ENCODE results near the gene RSBN1L.

RSBN1L gene

DNA sequence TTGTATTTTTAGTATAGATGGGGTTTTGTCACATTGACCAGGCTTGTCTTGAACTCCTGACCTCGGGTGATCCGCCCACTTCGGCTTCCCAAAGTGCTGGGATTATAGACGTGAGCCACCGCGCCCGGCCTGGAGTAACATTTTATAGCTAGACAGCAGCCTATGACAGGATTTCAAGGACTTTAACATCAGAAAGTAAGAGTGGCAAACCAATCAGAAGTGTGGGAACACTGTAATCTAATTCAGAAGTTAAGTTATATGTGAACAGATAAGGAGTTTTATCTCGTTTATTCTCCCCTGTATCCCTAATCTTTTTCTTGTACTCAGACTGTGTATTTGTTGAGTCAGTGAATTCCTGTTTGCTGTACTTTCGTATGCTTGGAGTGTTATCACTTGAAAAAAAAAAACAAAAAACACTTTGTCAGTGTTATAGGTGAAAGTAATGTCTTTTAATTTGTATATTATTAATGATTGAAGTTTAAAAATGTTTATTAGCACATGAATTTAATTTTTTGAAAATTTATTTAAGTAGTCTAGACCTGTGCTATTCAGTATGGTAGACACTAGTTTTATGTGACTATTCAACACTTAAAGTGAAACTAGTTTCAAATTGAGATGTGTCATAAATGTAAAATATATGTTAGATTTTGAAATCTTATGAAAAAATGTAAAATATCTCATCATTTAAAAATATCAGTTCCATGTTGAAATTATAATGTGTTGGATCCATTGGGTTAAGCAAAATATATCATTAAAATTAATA is 38.6 kb downstream of the RSBN1L start:
- no peak for DNase-seq

DNA sequence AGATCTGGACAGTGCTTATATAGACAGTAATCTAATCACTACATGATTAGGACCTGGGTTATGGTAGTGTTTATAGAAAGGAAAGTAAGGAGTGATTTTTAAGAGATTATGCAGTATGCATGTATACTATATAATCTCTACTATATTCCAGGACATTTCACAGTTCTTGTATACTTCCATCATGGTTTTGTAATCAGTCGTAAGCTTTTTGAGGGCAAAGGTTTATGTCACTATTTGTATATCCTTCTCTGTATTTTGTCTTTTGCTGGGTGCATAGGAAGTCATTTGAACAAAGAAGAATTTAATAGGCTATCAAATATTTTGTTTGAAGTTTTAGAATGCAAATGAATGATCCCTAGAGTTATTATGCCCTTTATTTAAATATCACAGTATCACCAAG is 39.2 kb downstream of the RSBN1L start:
- DNase-seq = no peak

DNA sequence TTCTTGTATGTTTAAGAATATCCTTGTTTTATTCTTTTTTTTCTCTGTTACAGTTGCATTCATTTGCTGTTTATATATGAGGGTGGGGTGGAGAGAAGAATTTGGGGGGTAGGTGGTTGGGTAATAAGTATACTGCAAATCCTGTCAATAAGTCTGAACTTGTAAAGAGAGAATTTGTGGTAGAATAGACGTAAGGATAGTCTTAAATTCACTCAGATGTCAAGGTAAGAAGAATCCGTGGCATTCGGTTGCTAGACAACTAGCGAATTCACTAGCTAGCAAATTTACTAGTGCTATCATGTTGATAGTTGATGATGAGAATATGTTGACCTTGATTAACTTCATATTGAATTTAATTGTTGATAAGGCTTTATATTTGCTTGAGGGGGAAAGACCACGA is 40.7 kb downstream of the RSBN1L start:
- no peak for DNase-seq

DNA sequence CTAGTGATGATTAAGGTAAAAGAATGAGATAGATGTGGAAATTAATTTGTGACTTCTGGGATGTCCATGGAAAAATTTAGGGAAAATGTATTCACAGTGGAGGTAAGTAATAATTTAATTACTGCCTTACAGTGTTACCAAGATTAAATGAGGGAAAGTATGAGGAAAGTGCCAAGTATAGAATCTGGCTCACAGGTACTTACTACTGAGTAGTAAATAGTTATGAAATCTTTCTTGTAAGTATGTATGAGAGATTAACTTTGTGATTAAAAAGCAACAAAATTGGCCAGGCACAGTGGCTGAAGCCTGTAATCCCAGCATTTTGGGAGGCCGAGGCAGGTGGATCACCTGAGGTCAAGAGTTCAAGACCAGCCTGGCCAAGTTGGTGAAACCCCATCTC is 42.1 kb downstream of the RSBN1L start:
- no peak for DNase-seq

DNA sequence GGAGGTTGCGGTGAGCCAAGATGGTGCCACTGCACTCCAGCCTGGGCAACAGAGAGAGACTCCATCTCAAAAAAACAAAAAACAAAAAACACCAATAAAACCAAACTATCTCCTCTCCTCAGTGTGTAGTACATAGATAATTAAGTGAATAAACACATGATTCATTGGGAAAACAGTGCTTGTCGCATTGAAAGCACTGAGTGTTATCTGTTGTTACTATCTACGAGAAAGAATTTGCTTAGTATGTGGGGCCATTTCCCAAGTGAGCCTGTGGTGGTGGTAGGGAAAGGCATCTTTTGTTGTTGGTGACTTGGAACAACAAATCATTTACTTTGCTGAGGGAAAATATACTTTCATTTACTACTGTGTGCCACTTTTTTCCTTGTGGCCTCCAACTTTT is 42.6 kb downstream of the RSBN1L start:
- DNase-seq = no peak

DNA sequence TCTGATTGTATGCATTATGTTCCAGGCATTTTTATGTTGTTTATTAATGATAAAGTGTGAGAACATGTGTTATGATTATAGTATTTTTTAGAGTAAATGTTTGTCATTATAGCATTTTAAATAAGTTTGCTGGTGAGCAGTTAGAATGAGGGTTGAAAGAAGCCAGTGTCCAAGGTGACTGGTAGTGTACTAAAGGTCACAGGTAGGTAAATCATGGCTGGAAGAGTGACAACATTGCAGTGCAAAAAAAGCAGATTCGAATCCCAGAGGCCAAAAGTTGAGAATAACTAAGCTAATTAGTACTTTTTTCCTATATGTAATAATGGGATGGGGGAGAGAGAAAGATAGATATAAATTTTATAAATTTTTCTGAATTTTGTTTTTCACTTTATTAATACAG is 44.0 kb downstream of the RSBN1L start:
- DNase-seq = no peak

DNA sequence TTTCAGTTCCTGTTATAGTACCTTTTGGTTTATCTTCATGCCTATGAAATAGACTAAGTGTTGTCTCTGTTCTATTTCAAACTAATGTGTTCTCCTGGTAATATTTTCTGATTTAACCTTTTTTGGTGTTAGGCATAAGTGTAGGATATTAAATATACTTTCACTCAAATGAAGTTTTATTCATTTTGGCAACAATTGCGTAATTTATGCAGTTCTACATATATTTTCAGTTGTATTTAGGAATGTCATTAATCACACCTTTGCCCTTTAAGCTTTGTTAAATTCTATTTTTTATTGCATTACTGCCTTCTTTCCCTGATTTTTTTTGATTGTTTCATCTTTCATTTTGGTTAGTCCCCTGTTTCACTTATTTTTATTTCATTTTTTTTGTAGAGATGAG is 47.3 kb downstream of the RSBN1L start:
- DNase-seq = no peak

DNA sequence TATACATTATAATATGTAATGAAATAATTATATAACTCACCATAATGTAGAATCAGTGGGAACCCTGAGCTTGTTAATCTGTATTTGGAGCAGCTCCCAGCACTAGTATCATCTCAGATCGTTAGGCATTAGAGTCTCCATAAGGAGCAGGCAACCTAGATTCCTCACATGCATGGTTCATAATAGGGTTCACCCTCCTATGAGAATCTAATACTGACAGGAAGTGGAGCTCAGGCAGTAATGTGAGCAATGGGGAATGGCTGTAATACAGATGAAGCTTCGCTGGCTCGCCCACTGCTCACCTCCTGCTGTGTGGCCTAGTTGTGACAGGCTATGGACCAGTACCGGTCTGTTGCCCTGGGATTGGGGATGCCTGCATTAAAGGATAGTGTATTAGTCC is 49.5 kb downstream of the RSBN1L start:
- DNase-seq = no peak

DNA sequence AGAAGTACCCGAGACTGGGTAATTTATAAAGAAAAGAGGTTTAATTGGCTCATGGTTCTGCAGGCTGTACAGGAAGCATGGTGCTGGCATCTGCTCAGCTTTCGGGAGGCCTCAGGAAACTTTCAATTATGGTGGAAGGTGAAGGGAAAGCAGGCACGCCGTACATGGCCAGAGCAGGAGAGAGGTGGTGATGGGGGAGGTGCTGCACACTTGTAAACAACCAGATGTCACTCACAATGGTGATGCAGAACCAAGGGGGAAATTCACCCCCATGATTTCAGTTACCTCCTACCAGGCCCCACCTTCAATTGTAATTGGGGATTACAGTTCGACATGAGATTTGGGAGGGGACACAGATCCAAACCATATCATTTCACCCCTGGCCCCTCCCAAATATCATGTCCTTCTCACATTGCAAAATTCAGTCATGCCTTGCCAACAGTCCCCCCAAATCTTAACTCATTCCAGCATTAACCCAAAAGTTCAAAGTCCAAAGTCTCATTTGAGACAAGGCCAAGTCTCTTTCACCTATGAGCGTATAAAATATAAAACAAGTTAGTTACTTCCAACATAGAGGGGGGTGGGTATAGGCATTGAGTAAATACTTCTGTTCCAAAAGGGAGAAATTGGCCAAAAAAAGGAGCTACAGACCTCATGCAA is 50.0 kb downstream of the RSBN1L start:
- DNase-seq = no peak

DNA sequence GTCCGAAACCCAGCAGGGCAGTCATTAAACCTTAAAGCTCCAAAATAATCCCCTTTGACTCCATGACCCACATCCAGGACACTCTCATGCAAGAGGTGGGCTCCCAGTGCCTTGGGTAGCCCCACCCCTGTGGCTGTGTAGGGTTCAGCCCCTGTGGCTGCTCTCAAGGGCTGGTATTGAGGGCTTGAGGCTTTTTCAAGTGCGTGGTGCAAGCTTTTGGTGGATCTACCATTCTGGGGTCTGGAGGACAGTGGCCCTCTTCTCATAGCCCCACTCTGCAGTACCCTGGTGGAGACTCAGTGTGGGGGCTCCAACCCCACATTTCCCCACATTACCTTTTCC is 50.5 kb downstream of the RSBN1L start:
- DNase-seq = no peak

DNA sequence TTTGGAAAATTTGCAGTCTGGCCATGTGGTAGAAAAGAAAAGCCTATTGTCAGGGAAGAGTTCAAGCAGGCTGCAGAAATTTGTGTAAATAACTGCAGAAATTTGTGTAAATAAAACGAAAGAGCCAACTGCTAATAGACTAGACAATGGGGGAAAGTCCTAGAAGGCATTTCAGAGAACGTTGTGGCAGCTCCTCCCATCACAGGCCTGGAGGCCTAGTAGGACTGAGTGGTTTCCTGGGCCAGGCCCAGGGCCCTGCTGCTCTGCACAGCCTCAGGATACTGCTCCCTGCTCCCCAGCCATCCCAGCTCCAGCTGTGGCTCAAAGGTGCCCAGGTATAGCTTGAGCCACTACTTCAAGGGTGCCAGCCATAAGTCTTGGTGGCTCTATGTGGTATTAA is 50.9 kb downstream of the RSBN1L start:
- no peak for DNase-seq

DNA sequence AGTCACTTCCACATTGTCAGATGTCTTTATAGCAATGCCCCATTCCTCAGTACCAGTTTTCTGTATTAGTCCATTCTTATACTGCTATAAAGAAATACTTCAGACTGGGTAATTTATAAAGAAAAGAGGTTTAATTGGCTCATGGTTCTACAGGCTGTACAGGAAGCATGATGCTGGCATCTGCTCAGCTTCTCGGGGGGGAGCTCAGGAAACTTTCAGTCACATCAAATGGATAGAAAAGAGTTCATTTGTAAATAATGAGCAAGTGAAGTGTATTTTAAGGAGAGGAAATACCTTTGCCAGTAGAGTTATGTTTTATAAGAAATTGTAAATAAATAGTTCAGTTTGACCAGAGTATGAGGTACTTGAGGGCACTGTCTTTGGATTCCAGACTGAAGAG is 51.5 kb downstream of the RSBN1L start:
- DNase-seq = no peak

DNA sequence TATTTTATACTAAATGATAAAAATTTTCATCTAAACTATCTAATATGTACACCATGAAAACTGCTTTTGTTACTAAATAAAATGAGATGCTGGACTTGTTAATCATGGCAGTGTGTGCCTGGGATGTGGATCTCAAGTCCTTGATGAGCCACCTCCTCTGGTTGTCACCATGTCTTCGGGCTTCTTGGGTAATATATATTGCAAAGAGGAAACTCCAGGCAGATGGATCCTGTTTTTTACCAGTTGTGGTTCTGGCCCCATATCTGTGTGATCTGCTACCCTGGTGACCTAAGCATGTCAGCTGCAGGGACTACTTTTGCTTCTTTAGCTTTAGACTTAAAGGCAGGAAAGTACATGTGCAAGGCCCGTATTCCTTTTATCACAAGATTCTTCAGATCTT is 55.8 kb downstream of the RSBN1L start:
- DNase-seq = no peak

DNA sequence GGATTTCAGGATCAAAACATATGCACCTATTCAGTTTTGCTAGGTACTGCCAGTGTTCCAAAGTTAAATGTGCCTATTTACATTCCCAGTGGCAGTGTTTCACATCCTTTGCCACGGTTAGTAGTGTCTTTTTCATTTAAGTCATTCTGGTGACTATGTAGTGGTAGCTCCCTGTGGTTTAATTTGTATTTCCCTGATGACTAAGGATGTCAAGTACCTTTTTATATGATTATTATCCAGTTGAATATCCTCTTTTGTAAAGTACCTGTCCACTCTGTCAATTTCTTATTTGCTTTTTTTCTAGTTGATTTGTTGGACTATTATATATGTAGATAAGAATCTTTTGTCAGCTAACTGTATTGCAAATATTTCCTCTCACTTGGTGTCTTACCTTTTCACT is 56.9 kb downstream of the RSBN1L start:
- DNase-seq = no peak

DNA sequence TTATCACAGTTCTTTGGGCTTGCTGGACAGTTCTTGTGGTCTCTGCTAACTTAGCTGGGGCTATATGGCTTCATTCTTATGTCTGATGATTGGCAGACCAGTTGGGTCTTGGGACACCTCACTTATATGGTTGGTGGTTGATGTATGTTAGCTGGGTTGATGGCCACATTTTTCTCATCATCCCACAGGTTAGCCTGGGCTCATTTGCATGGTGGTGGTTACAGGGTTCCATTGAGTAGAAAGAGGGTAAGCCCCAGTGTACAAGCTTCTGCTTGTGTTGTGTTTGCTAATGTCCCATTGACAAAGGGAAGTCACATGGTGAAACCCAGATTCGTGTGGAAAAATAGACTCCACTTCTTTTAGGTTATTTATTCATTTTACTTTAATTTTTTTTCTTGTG is 61.3 kb downstream of the RSBN1L start:
- DNase-seq = no peak

DNA sequence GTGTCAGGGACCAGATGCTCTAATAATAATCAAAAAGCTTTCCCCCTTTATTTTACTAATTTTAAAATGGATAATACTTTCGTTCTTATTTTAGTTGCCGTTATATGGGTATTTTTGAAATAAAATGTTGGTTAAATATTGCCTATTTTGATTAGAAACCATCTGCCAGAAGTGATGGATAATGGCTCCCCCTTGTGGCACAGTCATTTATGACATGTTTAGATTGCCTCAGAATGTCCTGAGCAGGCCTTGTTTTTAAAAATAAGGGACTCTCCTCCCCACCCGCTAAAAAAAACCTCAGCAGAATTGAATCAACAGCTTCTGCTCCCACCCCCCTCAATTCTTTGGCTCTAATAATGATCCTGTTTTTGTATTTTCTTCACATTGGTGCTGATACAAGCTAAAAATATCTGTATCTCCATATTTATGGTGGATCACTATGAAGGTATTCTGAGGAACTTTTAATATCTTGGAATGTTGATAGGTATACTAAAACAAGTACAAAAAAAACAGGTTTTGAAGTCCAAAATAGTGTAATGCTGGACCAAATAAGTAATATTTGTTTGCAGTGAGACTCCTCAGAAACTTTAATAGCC is 63.1 kb downstream of the RSBN1L start:
- peak; percentile 81 for DNase-seq

DNA sequence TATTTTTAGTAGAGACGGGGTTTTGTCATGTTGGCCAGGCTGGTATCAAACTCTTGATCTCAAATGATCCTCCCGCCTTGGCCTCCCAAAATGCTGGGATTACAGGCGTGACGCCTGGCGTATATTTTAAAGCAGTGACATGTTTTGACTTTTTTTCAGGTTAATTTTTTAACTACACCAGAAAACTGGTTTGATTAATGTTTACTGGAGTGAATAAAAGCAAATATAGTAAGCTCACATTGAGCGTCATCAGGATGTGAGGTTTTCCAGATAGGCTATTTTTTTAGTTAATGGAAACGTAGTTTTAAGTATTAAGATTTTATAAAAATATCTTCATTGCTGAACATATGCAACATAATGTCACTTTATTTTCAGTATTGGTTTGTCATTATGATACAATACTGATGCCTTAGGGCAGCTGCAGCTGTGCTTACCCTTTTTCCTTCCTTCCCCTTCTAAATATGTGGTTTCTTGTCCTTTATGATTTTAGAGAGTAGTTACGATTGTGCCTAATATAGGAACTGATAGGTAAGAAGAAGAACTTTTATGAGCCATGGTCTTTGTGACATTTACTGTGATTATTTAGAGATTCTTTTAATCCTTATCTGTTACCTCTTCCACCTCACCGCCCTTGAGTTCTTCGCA is 64.7 kb downstream of the RSBN1L start:
- DNase-seq = no peak

DNA sequence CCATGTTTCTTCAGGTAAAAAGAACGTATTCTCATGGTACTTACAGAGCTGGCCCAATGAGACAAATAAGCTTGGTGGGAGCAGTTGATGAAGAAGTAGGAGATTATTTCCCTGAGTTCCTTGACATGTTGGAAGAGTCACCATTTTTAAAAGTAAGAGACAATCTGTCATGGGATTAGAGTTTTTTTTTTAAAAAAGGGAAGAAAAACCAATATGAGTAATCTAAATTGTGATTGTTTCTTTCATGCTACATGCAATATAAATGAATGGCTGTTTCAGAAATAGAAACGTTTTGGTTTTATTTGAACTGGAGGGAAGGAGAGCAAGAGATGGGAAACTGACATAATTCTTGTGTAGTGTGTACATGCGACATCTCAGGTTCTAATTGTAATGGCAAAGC is 69.2 kb downstream of the RSBN1L start:
- DNase-seq = no peak

DNA sequence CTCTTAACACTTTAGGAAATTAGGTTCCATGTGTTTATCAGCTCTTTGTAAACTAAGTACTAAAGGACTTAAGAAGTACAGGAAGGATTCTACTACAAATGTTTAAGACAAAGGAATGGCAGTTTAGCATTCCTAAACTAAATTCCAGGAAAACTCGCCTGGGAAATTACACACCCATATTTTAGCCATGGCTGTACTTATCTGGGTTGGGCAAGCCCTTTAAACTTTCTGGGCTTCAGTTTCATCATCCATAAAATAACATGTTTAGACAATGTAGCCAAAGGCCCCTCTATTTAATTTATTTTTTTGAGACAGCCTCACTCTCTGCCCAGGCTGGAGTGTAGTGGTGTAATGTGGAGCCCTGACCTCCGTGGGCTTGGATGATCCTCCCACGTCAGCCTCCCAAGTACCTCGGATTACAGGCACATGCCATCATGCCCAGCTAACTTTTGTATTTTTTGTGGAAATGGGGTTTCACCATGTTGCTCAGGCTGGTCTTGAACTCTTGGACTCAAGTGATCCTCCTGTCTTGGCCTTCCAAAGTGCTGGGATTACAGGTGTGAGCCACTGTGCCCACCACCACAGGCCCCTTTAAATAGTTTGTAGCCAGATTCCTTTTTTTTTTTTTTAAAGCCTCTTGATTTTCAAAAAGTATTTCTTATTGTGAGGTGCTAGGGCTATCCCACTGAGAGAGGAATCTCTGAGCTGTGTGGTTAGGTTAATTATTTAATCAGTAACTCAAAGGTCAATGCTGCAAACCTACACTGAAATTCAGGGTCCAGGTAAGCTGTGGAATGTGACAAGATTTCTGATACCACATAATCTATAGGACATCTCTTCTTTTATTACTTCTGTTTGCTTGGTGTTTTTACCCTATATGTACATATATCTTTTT is 69.9 kb downstream of the RSBN1L start:
- DNase-seq = no peak

DNA sequence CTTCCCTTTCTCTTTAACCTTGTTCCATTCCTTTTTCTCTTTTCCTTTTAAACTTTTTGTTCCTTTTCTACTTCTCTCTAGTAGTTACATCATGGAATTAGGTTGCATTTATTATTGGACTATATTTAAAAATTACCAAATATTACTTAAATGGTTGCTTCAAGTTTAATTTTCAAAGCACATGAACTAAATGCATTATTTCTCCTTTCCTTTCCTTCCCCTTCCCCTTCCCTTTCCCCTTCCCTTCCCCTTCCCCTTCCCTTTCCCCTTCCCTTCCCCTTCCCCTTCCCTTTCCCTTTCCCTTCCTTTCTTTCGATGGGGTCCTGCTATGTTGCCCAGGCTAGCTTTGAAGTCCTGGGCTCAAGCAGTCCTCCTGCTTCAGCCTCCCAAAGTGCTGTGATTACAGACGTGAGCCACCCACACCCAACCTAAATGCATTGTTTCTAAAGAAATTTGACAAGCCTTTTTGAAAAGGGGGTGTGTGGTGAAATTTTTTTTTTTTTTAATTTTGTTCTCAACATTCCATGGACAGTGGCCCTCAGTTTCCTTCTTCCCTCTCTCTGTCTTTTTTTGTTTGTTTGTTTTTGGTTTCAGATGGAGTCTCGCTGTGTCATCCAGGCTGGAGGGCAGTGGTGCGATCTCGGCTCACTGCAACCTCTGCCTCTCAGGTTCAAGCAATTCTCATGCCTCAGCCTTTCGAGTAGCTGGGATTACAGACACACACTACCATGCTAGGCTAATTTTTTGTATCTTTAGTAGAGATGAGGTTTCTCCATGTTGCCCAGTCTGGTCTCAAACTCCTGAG is 70.7 kb downstream of the RSBN1L start:
- DNase-seq = no peak

DNA sequence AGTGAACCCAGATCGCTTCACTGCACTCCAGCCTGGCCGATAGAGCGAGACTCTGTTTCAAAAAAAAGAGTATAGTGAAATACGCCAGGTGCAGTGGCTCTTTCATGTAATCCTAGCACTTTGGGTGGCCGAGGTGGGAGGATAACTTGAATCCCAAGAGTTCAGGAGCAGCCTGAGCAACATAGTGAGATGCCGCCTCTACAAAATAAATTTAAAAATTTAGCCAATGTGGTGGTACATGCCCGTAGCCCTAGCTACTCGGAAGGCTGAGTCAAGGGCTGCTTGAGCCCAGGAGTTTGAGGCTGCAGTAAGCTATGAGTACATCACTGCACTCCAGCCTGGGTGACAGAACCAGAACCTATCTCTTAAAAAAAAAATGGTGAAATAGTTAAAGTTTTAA is 74.1 kb downstream of the RSBN1L start:
- DNase-seq = no peak

DNA sequence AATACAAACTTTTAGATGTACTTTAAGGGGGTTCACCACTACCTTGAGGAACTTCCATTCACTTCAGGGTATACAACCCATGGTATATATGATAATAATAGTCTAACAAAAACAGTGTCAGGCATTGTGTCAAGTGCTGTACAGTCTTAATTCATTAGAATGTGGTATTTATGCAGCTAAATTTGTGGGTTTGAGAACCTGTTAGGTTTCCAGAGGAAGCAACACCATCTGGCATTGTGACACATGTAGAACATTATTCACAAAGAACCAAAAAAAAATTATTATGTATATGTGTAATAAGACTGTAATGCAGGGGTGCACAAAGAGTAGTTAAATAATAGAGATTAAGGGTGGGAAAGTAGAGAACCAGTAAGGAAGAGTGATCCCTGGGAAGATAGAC is 75.6 kb downstream of the RSBN1L start:
- no peak for DNase-seq
